Measurements from ENCODE around the gene MACF1.
"Not testable (repeated sequence)": the region's sequence is repeated elsewhere in the genome, so short reads cannot be mapped to it uniquely, and the experiment has no call there.

Gene MACF1

DNA sequence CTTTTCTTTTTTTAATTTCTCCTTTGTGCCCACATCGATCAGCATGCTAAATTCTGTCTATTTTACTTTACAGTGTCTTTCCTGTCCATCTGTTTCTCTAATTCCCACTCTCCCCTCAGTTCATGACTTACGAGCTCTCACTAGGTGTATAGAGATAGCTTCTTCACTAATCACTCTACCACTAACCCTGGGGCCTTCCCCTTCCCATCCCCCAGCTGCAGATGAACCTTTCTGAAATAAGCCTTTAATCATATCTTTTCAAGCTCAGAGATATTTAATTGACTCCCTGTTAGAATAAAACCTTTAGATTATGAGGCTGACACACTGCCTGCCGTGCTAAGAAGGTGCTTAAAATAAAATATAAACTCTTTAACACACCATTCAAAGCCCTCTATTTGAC, 220.7 kb downstream of the MACF1 start:
- no peak for DNase-seq (ENCODE audit: low spot score)

DNA sequence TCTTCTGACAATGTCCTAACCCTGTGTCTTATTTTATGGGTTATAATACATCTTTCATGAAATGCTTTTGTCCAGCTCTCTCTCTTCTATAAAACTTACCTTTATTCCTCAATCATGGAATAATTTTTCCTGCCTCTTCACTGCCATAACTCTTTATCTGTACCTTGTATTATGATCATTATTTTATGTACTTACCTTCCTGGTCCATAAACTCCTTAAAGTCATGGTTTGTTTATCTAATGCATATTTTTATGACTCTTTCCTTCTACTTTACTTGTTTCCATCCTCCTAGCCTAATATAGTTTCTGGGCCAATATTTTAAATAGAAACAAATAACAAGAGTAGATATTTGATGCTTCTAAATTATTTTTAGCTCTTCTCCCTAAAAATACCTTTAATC, 221.1 kb downstream of the MACF1 start:
- DNase-seq (ENCODE audit: low spot score), result no peak

DNA sequence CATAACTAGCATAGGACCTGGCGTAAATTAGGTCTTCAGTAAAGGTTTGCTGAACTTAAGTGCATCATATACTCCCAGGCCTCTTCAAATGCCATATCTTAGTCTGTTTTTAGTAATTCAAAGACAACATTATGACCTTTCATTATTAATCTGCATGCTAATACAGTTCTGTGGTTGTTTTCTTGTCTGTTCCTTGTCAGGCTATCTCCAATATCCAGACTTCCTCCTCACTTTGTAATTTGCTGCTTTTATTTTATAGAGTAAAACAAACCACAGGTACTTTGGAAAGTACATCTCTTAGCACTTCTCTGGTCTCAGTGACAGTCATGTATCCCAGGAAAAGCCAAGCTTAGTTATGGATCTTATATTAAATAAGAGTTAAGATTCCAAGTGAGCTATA, 221.9 kb downstream of the MACF1 start:
- no peak for DNase-seq (ENCODE audit: low spot score)

DNA sequence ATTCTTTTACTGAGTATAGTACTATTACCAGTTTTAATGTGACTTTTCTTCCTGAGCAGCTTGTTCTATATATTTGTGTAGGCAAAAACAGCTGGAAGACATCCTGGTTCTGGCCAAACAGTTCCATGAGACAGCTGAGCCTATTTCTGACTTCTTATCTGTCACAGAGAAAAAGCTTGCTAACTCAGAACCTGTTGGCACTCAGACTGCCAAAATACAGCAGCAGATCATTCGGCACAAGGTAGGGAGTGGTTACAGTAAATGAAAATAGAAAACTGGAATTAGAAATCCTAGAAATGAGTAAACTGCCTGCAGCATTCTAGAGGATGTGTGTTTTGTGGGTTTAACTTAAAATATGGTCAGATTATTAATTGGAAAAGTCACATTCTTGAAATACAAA, 222.9 kb downstream of the MACF1 start:
- DNase-seq (ENCODE audit: low spot score), result no peak

DNA sequence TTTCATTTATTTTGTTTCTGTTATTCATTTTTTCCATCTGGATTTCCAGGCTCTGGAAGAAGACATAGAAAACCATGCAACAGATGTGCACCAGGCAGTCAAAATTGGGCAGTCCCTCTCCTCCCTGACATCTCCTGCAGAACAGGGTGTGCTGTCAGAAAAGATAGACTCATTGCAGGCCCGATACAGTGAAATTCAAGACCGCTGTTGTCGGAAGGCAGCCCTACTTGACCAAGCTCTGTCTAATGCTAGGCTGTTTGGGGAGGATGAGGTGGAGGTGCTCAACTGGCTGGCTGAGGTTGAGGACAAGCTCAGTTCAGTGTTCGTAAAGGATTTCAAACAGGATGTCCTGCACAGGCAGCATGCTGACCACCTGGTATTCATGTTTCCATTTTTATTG, 223.4 kb downstream of the MACF1 start:
- DNase-seq (ENCODE audit: low spot score), result no peak

DNA sequence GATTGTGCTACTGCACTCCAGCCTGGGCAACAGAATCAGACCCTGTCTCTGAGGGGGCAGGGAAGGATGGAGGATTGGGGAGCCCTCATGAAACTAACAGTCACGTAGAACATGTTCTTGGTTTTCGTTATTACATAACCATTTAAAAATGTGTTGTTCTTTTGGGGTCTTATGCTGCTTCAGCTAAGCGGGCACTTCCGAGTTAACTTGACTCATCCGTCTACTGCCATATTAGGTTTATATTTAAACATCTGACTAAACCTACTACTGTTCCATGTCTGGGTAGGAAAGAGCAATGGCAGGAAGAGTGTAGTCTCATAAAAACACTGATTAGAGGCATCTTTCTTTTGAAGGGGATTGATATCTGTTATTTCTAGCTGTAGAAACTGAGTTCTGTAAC, 227.4 kb downstream of the MACF1 start:
- no peak for DNase-seq (ENCODE audit: low spot score)

DNA sequence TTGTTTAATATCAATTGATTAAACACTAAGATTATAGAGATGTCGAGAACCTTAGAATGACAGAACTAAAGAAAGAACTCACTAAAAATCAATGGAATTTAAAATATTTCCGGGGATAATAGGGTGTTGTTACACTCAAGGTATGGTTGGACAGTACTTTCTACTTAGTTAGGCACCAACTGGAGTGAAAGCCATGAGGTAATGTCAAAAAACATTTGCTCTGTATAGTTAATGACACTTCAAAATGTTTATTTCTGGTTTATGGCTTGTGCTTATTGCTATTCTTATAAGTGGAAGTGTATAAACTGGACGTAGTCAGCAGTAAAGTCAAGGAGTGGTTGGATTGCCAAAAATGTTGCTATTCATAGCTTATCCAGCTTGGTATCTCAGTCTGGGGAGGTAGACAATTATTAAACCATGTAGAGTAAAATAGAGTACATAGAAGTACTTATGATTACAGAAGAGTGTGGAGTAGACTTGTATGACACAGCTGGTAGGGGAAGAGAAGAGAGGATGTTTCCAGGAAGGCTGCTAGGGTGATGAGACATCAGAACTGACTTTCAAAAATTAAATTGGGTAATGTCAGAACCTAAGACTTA, 230.4 kb downstream of the MACF1 start:
- DNase-seq (ENCODE audit: low spot score), result no peak

DNA sequence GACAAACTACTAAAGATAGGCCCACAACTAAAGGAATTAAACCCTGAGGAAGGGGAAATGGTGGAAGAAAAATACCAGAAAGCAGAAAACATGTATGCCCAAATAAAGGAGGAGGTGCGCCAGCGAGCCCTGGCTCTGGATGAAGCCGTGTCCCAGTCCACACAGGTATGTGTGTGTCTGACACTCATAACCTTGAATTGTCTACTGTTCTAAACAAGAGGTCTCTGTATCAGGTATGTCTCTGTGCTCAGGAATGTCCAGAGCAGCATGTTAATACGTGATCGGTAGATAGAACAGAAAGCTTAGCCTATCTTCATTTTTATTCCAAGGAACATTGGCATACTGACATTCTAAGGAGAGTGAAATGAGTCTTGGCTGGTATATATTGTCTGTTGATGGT, 231.1 kb downstream of the MACF1 start:
- no peak for DNase-seq (ENCODE audit: low spot score)

DNA sequence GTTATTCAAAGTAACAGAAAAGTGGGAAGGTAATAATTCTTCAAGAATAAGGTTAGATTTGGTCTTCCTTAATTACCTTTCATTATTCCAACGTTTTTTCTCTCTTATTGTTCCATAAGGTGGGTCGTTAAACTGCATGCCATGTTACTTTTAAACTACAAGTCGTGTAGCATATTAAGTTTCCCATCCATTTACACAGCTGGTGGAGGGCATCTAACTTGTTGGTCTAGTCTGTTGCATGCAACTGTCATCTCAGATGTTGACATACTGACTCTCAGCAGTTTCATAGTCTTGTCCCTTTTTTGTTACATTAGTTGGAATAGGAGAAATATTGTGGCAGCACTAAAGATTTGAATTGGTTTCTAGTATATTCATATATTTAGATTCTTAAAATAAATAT, 232.3 kb downstream of the MACF1 start:
- no peak for DNase-seq (ENCODE audit: low spot score)

DNA sequence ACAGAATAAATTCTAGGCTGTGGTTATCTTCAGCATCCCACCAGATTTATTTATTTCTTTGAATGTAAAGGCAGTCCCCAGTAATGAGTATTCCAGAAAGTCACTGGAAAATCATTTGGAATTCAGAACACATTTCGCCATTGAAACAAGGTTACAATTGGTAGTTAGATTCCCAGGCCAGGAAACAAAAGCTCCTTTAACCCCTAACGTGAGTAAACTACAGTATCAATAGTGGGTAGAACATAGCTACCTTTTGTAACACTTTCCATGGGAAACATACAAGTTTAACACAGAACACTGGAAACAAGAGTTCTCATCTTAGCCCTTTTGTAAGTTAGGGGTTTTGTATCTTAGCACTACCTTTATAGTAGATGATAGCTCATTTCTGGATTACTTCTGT, 233.5 kb downstream of the MACF1 start:
- DNase-seq (ENCODE audit: low spot score), result no peak

DNA sequence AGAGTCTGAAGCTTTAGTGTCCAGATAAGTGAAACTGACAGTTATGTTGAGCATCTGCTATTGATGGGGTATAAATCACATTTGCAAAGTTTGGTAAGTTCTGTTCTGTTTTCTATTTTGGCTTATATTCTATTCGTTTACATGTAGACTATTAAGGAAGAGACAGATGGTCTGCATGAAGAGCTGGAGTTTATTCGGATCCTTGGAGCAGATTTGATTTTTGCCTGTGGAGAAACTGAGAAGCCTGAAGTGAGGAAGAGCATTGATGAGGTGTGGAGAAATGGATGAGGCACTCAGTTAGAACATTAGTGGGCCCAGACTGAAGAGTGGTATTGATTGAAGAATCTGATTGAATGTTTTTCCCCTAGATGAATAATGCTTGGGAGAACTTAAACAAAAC, 236.4 kb downstream of the MACF1 start:
- no peak for DNase-seq (ENCODE audit: low spot score)

DNA sequence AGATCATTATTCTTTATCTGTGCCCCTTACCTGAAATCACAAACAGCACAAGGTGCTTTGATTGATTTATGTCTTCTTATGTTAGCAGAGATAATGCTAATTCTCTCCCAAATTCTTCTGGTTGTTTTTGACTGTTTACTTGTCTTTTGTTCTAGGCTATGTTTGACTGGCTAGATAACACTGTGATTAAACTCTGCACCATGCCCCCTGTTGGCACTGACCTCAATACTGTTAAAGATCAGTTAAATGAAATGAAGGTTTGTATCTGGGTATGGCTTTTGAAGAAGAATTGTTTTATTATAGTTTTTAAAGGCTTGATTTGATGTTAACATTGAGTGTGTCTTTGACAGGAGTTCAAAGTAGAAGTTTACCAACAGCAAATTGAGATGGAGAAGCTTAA, 237.3 kb downstream of the MACF1 start:
- no peak for DNase-seq (ENCODE audit: low spot score)

DNA sequence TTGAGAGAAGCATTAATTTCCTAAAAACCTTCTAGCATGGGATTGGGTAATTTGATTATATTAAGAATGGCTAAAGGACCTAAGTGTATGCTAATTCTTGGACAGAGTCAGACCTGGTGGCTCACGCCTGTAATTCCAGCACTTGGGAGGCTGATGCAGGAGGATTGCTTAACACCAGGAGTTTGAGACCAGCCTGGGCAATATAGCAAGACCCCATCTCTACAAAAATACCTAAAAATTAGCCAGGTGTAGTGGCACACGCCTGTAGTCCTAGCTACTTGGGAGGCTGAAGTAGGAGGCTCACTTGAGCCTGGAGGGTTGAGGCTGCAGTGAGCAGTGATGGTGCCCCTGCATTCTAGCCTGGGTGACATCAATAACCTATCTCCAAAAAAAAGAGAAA, 241.1 kb downstream of the MACF1 start:
- no peak for DNase-seq (ENCODE audit: low spot score)

DNA sequence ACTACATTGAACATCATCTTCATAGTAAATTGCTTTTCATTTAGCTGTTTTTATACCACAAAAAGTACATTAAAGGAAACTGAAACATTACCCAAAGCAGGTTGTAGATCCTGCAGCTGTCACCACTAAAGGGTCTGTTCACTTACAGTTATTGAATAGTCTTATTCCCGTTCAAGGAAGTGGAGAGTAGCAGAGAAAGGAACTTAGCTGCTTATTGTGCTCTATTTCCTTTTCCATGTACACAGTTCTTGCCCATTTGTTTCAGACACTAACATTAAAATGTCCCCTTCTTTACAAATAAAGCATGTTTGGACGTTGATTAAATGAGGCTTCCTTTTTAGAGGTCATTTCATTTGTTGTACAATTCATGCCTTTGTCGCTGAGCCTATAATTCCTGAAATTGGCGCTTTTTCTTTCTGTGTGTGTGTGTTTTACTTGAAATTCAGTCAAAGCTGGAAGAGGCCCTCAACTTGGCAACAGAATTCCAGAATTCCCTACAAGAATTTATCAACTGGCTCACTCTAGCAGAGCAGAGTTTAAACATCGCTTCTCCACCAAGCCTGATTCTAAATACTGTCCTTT, 242.6 kb downstream of the MACF1 start:
- no peak for DNase-seq (ENCODE audit: low spot score)

DNA sequence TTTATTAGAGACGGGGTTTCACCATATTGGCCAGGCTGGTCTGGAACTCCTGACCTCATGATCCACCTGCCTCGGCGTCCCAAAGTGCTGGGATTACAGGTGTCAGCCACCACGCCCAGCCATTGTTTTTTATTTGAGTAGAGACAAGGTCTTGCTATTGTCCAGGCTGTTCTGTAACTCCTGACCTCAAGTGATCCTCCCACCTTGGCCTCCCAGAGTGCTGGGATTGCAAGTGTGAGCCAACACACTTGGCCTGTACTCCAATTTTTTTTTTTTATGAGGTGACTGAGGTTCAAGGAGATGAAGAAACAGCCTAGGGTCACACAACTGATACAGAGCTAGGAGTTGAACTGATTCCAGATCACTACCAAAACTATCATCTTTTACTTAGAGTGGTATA, 245.5 kb downstream of the MACF1 start:
- DNase-seq (ENCODE audit: low spot score), result not testable (repeated sequence)

DNA sequence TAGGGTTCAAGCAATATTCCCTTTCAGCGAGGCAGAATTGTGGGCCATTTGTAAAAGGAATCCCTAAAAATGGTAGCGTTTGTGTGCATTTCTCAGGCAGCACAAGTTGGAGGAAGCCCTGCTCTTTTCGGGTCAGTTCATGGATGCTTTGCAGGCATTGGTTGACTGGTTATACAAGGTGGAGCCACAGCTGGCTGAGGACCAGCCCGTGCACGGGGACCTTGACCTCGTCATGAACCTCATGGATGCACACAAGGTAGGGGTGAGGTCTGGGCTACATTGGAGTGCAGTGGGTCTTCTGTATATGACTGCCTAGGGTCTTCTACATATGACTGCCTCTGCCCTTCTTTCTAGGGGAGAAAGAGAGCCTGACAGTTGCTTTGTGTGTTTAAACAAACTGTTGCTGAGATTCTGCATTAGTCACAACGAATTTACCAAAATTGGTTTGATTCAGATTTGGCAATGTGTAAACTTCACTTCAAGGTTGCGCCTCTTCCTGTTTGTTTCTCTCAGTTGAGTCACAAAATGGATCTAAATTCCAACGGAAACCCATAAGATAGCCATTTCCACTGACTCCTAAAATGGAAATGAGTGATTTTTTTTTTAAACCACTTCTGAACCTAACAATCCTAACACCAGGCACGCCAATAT, 246.6 kb downstream of the MACF1 start:
- no peak for DNase-seq (ENCODE audit: low spot score)

DNA sequence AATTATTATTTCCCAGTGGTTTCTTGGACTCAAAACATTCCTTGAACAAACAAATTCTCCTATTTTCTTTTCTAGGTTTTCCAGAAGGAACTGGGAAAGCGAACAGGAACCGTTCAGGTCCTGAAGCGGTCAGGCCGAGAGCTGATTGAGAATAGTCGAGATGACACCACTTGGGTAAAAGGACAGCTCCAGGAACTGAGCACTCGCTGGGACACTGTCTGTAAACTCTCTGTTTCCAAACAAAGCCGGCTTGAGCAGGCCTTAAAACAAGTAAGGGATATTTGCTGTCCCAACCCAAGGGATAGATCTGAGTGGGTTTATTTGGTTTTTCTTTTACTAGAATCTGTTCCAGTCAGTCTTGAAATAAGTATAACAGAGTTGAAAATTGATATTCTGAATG, 247.6 kb downstream of the MACF1 start:
- DNase-seq (ENCODE audit: low spot score), result no peak

DNA sequence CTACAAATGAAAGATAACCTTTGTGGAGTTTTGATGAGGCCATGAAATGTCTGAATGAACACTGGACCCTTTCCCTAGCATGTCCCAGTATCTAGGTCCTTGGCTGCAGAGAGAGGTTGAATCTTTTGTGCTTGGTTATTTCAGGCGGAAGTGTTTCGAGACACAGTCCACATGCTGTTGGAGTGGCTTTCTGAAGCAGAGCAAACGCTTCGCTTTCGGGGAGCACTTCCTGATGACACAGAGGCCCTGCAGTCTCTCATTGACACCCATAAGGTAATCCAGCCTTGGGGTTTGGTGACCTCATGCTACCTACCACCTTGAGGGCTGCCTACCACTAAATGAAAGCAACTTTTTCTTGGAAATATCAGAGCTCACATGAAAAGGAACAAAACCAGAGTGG, 248.0 kb downstream of the MACF1 start:
- DNase-seq (ENCODE audit: low spot score), result no peak

DNA sequence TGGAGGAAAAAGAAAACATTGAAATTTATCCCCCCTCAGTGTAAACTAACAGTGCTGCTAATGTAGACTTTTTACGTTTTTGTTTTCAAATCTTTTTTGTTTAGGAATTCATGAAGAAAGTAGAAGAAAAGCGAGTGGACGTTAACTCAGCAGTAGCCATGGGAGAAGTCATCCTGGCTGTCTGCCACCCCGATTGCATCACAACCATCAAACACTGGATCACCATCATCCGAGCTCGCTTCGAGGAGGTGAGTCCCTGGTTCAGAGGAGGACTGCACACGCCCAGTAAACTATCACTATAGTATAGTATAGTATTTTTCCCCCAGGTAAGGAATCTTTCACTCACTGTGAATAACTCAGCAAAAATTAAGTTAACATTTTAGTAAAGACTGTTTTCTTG, 249.1 kb downstream of the MACF1 start:
- DNase-seq (ENCODE audit: low spot score), result no peak

DNA sequence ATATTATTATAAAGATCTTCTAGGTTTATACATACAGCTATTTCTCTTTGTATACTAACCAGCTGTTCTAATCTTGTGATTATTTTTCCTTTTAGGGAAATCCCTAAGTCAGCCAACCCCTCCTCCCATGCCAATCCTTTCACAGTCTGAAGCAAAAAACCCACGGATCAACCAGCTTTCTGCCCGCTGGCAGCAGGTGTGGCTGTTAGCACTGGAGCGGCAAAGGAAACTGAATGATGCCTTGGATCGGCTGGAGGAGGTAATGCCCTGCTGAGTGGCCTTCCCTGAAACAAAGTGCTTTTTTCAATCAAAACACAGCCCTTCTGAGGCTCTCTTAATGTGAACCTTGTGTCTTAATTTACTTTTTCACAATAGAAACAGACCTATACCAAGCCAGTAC, 254.5 kb downstream of the MACF1 start:
- no peak for DNase-seq (ENCODE audit: low spot score)

DNA sequence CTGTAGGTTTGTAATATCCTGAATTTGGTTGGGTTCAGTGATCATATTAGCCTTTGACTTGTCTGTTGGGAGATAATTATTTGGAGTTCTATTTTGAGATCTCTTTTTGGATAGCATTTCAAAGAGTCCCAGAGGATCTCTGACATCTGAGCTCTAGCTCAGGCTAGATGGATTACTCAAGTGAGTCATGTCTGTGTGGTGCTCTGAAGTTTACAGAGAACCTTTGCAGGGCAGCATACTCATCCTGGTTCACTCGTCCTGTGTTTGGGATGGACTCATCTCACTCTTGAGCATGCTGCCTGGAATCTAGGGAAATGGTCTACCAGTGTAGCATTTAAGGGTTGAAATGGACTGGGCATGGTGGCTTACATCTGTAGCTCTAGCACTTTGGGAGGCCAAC, 257.6 kb downstream of the MACF1 start:
- no peak for DNase-seq (ENCODE audit: low spot score)

DNA sequence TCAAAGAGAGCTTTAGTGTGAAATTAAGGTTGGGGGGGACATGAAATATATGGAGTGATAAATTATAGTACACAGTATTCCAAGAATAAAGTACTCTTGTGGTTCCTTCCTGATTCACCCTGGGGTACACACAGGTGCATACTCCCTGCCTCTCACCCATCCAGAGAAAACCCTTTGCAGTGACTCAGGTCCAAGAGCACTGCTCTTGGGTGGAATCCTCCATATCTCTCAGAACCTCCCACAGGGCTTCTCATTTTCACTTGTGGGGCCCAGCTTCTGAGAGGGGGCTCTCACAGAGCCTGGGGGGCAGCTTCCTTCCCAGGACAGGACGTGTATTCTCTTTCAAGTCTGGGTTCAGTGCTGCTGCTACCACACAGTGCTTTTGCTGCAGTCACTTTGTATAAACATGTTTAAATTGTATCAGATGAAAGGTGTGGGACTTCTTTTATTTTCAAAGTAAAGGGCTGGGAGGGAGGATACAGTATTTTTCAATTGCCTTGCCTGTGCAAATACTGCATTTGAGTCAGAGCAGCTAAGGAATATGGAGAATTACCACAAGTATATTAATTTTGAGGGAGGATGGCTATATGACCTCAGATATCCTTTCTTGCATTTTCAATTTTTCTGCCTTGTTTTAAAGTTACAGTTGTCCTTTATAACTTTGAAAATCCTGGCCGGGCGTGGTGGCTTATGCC, 262.1 kb downstream of the MACF1 start:
- DNase-seq (ENCODE audit: low spot score), result no peak

DNA sequence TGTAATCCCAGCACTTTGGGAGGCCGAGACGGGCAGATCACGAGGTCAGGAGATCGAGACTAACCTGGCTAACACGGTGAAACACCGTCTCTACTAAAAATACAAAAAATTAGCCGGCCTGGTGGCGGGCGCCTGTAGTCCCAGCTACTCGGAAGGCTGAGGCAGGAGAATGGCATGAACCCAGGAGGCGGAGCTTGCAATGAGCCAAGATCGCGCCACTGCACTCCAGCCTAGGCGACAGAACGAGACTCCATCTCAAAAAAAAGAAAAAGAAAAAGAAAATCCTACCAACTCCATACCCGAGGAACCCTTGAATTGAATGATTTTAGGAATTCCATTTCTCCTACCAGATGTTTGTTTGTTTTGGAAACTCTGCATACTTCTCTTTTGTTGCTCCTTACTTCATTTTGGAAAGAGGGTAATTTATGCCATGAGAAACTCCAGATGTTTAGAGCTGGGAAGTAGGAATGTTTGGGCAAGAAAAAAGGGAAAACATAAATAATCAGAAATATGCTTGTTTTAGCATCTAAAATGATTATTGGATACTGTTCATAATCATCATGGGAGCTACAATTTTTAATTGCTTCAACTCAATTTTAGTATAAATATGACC, 262.7 kb downstream of the MACF1 start:
- DNase-seq (ENCODE audit: low spot score), result not testable (repeated sequence)

Data from SW480 (cell line).